Lung microvascular endothelial cell (primary cell): ENCODE measurements around the gene TNFRSF11A. TPM values are rescaled to one million over a fixed set of nuclear protein-coding genes. Genes with fewer than 3 reads are reported as not detected.
A peak's percentile ranks its signal among the peaks of the same experiment; 100 is the strongest.

Experiments used
- DNase-seq, 2 donors: peaks; one replicate each; pipeline versions ENCODE4 v3.0.0 to v3.0.0-alpha.2; 2010; ENCODE audit warnings: low read depth in 2 of 2
- total RNA-seq: library from RNA; depleted of rRNA; stranded (reverse); fragments of >200 nt; gene quantifications from 2 replicates; pipeline ENCODE4 v1.2.1, GENCODE V29; 2014

Gene TNFRSF11A
- total RNA-seq, 1 donor from 2014 or later: 31.7 TPM

DNA sequence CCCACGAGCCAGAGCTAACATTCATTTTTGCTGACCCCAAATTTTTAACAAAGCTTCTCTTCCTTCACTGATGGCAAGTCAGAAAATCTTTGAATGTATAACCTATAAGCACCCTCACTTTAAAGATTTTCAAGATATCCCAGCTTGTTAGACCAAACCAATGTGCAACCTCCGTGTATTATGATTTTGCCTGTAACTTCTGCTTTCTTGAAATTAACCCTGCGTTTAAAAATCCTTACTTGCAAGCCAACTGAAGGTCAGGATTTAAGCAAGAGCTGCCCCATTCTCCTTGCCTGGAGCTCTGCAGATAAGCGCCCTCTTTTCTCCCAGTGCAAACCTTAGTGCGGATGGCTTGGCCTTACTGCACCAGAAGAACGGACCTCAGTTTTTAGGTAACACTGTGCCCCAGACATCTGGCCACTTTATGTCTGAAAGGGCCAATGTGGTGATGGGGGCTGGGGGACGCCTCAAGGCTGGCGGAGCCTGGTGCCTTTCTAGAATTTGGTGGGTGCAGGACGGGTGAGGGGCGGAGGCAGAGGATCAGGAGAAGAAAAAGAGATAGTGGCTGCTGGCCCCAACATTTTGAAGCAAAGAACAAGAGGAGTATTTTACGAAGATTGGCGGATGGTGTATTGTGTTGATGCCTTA lies 805 bp upstream of the TNFRSF11A start:
- DNase-seq: no peak

DNA sequence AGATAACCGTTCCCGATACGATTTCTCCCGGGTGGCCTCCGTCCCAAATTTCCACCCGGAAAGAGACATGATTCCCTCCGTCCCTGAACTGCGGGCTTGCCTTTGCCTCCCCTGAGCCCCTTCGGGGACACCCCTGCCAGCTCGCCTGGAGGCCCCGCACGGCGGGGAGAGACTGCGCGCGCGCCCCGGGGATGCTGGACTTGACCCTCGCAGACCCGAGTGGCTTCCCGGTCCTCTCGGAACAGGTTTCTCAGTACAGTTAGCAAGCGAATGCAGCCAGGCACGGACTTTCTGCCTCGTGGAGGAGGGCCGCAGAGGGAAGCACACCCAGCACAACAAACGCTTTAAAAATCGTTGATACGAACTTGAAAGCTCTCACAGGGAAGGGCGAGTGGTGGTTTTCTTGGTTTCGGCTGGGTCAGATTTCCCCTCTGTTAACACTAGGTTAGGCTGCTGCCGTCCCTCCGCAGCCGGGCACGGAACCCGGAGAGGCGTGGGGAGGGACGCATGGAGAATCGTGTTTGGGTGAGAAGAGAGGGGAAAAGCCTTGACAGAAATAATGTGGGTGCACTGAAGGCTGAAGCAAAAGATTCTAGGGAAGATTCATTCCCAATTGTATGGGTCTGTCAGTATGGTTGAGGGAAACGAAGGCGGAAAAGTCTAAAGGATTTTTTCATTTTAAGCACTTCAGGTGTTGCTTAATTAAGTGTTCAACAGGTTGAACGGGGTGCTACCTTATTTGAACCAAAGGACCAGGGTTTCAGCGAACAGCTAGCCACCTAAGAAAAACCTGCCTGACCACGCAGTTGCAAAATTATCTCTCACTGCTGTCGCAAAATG lies 916 bp downstream of the TNFRSF11A start:
- DNase-seq: peak; percentile 31 to 35

DNA sequence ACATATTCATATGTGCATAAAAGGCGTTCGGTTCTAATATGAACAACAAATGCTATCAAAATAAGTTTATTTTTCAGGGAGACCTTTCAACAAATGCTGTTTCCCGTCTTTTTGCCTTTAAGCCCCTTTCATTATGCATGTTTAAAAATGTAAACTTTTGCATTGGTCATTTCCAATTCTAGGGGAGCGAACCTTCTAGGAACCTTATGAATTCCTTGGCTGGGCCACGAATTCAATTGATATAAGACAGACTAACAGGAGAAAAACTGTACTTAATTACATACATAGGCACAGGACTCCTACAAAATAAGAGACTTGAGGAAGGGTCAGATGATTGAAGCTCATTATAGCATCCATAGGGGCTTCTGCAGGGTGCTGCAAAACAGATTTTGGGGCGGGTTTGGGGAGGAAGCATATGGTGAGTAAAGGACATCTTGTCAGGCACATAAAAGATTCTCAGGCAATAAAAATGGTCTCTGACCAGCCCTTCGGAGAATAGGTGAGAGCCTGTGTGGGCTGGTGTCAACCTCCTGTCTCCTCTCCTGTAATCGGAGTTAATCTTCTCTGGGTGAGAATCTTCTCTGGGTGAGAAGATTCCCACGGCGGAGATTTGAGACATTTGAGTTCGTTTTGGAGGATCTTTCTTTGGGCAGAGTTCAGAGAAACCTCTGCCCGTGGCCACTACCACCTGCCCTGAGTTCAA lies 1.7 kb downstream of the TNFRSF11A start:
- no peak for DNase-seq

DNA sequence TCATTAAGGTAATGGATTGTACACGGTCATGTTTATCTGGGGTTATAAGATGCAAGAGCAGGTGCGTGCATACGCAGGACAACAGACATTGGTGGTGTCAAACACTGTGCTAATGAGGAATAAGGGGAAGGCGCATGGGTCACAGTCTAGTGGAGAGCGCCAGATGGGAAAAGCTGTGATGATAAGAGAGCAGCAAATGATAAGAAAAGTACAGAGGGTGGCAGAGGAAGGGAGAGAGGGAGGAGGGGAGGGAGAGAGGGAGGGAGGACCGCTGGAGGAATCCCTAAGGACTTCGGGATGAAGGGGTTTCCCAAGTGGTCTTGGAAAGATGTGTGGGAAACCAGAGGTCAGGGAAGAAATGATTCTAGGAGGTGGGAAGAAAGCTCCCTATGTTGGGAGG lies 2.9 kb downstream of the TNFRSF11A start:
- DNase-seq: peak in 1 of 2 donors; percentile 53

DNA sequence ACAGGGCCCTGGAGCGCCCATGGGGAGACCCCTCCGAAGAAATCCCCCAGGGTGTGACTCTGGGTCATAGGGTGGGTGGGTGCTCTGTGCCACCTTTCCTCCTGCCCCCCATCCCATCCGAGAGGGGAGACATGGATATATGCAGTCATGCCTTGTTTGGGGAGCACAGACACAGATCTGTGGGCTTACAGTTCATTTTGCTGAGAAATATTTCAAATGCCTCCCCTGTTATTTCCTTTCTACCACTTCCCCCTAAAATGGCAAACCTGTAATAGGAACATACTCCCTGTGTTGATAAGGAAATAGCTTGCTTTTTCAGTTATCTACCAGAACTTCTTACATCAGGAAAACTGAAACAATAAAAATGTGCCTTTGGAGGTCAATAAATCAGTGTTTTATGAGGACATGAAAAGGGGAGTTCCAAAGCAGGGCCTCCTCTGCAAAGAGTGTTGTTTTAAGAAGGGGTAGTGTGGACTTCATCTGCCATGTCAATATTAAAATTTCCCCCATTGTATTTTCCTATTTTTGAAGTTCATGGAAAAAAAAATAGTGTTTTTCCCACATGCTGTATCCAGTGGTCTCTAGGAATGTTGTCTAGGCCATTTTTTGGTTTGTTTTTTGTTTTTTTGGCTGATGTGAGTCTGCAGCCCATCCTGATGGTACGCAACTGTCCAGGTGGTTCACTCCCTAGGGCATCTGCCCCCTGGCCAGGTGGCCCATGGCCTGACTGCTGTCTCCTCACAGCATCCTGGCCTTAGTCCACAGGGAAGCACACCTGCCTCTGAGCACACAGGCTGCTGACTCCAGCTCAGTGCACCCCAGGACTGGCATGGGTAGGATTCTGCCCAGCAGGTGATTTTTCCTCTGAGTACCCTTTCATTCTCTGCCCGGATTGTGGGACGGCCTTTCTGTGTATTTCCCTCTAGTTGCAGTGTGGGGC lies 3.7 kb downstream of the TNFRSF11A start:
- peak in 1 of 2 donors; percentile 94 for DNase-seq

DNA sequence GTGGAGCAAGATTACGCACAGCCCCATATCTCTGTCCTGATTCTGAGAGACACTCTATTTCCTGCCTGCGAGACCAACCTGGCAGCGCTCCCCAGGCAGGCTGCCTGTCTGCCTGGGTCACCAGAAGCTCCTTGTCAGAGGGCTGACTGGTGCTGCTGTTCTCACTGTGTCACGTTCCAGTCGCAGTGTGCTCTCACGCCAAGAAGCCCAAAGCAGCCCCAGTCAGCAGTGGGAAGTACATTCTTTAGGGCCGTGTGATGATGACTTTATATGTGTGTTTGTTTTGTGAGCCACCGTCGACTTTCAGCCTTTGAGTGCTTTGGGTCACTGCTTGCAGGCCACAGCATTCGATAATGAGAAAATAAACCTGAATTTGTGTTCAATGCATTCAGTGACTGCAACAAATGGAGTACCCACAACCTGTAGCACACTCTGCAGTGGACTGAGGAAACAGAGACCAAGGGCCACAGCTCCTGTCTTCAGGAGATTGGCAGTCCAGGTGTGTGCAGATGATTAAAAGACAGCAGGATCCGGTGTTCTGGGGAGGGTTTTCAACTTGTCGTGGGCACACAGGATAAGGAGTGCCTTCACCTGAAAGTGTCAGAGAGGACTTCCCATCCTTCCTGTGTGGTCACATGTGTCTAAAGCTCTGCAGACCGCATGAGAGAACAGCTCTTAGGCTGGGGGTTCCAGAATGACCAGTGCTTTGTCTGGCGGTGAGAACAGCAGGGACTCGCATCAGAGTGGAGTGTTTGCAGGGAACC lies 4.8 kb downstream of the TNFRSF11A start:
- DNase-seq: peak; percentile 75 to 89

DNA sequence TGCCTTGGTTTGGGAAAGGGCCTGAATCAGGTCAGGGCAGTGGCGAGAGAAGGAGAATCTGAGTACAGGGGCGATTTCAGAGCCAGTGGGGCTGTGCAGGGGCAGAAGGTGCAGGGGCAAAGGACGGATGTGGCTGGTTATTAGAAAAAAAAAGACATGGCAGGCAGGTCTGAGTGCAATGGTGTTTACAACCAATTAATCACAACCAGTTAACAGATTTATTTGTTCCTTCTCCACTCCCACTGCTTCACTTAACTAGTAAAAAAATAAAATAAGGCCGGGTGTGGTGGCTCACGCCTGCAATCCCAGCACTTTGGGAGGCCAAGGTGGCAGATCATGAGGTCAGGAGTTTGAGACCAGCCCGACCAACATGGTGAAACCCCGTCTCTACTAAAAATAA lies 5.5 kb downstream of the TNFRSF11A start:
- DNase-seq: no peak

DNA sequence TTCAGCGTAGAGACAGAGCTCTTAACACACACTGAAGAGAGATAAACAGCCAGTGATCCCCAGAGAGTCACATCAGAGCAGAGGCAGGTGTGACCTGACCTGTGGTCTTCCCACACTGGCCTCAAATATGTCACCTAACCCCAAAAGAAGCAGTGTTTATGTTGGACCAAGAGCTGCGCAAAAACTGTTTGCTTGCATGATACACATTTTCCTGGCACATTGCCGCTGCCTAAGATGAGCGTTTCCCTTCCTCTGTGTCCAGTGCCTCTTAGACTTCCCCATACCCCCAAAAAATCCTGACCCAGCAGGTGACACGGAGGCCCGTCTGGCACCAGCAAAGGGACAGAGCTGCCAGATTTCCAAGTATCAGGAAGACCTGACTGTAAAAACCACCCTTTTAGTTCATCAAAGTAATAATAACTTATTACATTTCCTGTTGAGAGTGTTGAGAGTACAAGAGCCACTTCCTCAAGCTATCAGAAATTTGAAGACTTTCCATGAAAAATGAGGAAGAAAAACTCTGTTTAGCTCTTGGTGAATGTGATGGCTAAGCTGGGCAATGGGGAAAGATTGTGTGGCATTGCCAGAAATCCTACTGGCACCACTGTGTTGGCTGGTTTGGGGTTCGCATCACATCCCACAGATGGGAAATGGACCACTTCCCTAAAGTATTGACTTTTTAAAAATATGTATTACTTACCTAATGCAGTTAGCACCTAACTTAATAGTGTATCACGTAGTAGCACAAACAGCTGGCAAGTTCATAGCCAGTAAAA lies 6.7 kb downstream of the TNFRSF11A start:
- peak; percentile 70 to 99 for DNase-seq

DNA sequence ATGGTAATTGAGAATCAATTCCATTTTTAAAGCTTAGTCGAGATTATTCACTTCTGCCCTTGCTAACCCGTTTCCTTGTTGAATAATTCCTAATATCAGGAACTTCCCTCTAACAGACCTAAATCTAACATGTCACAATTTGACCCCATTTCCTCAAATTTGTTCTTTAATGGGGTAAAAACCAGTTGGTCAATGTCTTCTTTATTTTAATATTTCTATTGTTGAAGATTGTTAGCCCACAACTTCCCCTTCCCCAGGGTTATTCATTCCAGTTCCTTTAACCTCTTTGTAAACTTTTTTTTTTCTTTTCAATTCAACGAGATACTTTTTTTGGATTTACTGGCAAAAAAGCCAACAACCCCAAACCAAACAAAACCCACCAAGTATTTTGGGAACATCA lies 7.3 kb downstream of the TNFRSF11A start:
- no peak for DNase-seq

DNA sequence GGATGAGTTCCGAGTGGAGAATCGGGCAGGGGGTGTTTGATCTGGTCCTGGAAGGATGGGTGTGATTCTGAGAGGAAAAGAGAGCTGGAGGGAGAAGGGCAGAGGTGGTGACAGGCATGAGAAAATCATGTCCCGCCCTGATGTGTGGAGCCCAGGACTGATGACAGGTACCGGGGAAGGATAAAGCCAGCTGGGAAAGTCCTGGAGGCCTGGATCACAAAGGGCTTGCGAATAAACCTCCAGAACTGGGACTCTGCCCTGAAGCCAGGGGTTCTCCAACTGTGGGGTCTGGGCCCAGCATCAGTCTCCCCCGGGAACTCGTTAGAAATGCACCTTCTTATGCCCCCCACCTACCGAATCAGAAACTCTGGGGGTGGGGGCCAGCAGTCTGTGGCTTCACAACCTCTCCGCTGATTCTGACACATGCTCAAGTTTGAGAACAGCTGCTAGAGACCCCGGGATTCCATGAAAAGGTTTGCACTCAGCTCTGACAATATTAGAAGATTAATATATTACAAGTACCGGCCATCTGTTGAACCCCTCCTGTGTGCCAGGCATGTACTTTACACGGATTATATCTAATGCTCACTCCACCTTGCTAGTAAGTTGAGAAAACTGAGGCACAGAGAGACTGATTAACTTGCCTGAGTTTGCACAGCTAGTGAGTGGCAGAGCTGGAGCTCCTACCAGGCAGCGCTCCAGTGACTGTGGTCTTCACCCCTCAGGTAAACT lies 8.0 kb downstream of the TNFRSF11A start:
- DNase-seq: peak in 1 of 2 donors; percentile 48

DNA sequence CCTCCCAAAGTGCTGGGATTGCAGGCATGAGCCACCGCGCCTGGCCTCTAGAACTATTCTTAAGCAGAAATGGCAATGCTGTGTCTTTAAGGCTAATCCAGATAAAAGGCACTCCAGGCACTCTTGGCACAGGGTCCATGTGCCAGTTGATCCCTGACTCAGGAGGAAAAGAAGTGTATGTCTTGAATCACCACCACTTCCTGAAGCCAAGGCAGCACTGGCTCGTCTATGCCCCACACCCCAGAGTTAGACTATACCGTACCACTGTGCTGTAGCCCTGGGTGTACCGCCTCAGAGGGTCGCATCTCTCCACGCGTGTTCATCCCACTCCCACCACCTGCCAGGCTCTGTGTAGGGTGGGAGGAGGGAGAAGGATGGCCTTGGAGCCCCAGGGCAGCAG lies 9.0 kb downstream of the TNFRSF11A start:
- DNase-seq: peak in 1 of 2 donors; percentile 82

DNA sequence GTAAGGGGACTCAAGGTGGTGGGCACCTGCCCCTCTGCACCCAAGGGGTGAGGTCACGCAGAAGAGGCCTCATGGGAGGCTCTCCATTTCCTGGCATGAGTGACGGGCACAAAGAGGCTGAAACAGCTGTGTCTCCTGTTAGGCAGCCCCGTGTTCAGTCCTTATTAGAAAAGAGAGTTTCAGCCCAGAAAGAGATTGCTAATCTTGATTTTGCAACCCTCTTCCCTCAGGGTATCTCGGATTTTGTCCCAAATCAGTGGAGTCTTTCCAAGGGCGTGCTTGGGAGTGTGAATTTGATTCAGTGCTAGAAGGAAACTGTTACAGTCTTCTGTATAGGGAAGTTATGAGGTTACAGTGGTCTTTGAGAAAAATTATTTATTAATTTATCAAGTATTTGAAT lies 10.4 kb downstream of the TNFRSF11A start:
- DNase-seq: no peak

DNA sequence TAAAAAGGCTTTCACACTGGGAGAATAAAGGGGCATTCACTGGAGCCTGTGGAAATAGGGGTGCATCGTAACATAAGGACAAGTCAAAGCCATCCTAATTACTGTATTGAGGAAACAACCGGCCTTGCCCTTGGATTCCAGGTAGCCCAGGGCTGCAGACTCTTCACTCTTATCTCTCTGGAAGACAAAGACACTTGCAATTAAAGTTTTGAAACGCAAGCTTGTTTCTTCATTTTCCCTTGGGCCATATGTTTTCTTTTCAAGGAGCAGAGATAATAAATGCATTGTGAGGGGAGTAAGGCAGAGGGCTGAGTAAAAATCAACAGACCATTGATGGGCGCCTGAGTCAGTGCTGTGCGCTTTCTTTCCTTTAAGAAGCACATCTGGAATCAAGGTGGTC lies 11.5 kb downstream of the TNFRSF11A start:
- no peak for DNase-seq

DNA sequence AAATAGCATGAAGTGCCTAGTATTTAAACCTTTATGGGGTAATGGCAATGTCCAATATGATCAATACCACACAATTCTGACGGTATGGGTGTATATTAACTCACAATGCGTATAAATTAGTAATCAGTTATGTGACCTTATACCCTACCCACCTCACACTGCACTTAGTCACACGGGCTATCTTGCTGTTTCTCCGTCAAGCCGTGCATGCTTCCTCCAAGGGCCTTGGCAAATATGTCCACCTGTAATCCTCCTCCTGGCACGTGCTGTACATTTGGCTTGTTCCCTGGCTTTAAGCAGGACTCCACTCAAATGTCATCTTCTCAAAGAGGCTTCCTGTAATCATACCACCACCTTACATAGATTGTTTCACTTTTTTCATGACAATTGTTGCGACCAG lies 12.2 kb downstream of the TNFRSF11A start:
- DNase-seq: no peak

DNA sequence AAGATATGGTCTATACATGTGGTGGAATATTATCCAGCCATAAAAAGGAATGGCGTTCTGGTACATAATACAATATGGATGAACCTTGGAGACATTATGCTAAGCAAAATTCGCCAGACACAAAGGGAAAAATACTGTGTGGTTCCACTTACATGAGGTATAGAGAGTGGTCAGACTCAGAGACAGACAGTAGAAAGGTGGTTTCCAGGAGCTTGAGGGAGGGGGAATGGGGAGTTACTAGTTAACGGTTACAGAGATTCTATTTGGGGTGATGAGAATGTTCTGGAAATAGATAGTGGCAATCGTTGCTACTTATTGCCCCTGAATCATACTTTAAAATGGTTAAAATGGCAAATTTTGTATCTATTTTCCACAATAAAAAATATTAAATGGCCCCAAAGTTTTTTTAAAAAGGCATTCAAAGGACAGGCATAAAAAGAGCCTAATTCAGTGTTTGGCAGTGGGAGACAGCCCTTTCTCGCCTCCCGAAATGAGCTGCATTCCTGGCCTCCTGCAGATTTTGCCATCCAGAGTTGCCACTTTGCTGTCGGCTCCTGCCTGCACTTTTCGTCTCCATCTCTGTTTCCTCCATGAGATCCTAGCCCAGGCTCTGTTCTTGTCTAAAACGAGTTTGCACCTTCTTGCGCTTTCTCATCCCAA lies 13.5 kb downstream of the TNFRSF11A start:
- DNase-seq: no peak

DNA sequence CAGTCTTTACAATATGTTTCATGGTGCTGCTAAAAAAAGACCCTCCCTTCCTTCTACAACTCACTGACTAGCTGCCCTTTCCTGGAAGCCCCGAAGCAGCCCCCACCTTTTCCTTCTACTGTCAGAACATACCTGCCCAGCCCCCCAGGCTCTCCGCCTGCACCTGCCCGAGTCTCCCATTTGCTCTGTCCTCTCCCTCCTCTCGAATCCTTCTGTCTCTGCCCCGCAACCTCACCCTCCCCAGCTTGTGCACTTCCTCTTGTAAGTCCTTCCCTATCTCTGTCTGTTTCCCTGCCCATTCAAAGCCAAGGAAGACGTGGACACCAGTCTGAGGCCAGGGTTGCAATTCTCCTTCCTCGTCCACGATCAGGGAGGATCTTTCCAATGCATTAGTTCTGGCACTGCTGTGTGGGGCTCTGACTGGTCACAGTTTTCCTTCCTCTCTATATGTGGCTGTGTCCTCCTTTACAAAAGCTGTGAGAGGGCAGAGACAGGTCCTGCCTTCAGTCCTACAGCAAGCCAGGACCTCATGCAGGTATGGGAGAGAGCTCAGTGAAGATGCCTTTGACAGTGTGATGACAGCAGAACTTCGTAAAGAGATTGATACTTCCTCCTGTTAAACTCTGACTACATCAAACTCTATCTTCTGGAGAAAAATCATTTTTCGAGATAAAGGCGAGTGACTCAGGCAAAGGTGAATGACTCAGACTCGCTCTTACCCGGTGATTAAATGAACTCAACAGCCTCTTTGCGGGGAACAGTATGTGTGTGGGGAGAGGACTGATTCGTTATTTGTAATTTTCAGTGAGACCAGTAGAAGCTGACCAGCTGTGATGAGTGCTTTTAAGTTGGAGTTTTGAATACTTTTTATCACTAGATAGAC lies 14.2 kb downstream of the TNFRSF11A start:
- DNase-seq: peak; percentile 32 to 72

DNA sequence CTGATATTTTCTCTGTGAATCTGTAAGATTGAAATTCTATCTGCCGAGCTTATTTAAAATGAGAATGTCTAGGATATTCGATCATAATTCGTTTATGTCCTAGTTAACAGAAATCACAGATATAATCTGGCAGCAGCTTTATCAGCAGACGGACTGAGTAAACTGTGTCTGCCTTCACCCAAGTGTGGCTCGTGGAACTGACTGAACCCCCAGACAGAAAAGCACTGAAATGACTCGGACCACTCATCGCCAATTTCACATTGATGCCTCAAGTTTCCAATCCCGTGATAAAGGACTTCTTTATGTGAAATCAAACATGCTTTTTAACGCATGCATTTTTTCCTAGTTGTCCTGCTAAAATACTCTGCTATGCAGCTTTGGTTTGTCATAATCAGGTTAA lies 15.9 kb downstream of the TNFRSF11A start:
- DNase-seq: no peak
